ENCODE results near the gene BRSK1. TPM values are rescaled to one million over a fixed set of nuclear protein-coding genes. Genes with fewer than 3 reads are reported as not detected.

BRSK1 gene
- total RNA-seq, 1 donor from 2014 or later, result 10.1 TPM

DNA sequence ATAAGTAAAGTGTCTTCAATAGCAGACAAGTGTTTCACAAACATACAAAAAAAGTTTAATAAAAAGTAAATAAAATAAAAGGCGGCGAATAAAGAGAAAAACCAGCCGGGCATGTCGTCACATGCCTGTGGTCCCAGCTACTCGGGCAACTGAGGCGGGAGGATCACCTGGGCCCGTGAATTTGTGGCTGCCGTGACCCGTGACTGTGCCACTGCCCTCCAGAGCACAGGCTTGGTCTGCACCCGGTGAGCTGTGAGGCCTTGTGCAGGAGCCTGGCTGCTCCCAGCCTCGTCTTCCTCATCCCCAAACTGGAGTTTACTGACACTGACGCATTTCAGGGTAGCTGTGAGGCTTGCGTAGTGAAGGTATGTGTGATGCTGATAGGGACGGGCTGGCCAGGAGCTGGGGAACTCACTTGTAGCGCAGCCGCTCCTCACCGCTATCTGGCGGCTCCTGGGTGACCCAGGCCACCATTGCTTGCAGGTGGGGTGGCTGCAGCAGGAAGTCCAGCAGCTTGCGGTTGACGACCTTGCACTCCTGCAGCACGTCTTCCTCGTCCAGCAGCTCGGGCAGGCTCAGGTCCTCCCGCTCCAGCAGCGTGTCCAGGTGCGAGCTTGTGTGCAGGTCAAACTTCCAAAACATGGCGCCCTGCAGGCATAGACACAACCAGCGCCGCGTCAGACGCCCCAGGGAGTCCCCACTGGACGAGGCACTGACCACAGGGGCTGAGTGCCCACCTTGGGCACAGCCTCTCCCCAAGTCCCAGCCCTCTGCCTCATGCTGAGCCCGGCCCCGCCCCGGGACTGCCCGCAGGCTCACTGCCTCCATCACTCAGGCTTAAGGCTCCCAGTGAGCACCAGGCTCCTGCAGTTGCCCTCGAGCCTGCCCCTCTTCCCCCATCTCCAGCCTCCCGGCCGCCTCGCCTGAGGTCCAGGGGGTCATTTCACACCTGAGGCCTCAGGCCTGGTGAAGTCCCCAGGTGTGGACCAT is 37.0 kb upstream of the BRSK1 start:
- H3K9me3 ChIP-seq, result no peaks in the 10 kb centered on the region
- H3K4me3 ChIP-seq, result no peak overlapping the region
- H3K27ac ChIP-seq, result no peak overlapping the region
- no peaks in the 10 kb centered on the region for H3K27me3 ChIP-seq
- TF ChIP-seq, protein P1, sequence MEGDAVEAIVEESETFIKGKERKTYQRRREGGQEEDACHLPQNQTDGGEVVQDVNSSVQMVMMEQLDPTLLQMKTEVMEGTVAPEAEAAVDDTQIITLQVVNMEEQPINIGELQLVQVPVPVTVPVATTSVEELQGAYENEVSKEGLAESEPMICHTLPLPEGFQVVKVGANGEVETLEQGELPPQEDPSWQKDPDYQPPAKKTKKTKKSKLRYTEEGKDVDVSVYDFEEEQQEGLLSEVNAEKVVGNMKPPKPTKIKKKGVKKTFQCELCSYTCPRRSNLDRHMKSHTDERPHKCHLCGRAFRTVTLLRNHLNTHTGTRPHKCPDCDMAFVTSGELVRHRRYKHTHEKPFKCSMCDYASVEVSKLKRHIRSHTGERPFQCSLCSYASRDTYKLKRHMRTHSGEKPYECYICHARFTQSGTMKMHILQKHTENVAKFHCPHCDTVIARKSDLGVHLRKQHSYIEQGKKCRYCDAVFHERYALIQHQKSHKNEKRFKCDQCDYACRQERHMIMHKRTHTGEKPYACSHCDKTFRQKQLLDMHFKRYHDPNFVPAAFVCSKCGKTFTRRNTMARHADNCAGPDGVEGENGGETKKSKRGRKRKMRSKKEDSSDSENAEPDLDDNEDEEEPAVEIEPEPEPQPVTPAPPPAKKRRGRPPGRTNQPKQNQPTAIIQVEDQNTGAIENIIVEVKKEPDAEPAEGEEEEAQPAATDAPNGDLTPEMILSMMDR (IDR thresholded peaks at IDR 0.05), result no peak
- TF ChIP-seq POLR2A (IDR thresholded peaks at IDR 0.05) (no peak), POLR2AphosphoS5 (IDR thresholded peaks at IDR 0.05; ENCODE audit: insufficient read depth in 1 of 2, low read depth in 1 of 2) (no peak)
- no peak for DNase-seq (ENCODE audit: extremely low spot score in 2 of 2)
- peaks cover 28% of the 10 kb centered on the region for H3K4me1 ChIP-seq
- peaks cover 0 to 47% of the 10 kb centered on the region in 2 donors for H3K36me3 ChIP-seq
- intact Hi-C loops (cut with DNase I), result no loop called here

DNA sequence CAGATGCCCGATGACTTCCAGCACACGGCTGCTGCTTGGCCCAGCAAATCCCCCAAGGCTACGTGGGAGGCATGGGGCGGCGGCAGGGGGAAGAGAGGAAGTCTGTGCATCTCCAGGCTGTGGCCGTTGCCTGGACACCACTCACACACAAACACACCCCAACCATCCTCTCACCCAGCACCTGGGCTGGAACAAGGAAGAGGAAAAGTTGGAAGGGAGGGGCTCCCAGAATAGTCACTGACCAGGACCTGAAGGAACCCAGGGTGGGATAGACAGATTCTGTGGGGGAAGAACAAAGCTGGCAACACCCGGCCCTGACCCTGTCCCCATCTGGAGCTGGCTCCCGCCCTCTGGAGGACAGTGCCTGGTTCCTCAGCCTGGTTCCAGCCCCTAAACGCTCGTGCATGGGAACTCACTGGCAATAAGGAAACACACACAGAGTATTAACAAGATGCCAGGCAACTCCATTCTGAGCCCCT is 36.1 kb upstream of the BRSK1 start:
- Histone ChIP-seq H3K27ac (no peak overlapping the region), H3K4me3 (no peak overlapping the region), H3K27me3 (no peaks in the 10 kb centered on the region), H3K9me3 (no peaks in the 10 kb centered on the region), H3K36me3 (peaks cover 0 to 38% of the 10 kb centered on the region in 2 donors), H3K4me1 (peaks cover 34% of the 10 kb centered on the region)
- DNase-seq (ENCODE audit: extremely low spot score in 2 of 2), result no peak
- no peak for TF ChIP-seq POLR2A (IDR thresholded peaks at IDR 0.05)
- no peak for TF ChIP-seq POLR2AphosphoS5 (IDR thresholded peaks at IDR 0.05; ENCODE audit: insufficient read depth in 1 of 2, low read depth in 1 of 2)
- TF ChIP-seq, protein P1 (IDR thresholded peaks at IDR 0.05), result no peak
- intact Hi-C loops (cut with DNase I), result no loop called here

DNA sequence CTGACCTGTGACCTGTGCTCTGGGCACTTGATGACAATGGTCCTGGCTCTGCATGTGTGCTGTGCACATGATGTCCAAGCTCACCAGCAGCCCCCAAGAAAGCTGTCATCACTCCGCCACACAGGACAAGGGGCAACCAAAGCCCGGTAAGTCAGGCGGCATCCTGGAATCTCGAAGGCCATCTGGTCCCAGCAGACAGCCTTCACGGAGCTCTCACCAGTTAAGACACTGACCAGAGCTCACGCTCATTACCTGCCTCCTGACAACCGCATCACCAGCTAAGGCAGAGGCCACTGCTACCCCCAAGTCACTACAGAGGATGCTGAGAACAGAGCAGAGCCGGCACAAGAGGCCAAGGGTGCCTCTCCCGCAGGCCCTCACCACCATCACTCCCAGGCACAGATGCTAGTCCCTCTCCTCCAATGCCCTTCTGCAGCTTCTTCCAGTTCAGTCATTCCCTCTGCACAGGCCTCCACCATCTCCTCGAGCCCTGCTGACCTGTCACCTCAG is 35.6 kb upstream of the BRSK1 start:
- intact Hi-C loops (cut with DNase I), result no loop called here
- Histone ChIP-seq H3K36me3 (peaks cover 0 to 35% of the 10 kb centered on the region in 2 donors), H3K27ac (no peak overlapping the region), H3K27me3 (no peaks in the 10 kb centered on the region), H3K9me3 (no peaks in the 10 kb centered on the region), H3K4me3 (no peak overlapping the region), H3K4me1 (peaks cover 40% of the 10 kb centered on the region)
- TF ChIP-seq, protein P1 (IDR thresholded peaks at IDR 0.05), result no peak
- TF ChIP-seq POLR2AphosphoS5 (IDR thresholded peaks at IDR 0.05; ENCODE audit: insufficient read depth in 1 of 2, low read depth in 1 of 2) (no peak), POLR2A (IDR thresholded peaks at IDR 0.05) (no peak)
- DNase-seq (ENCODE audit: extremely low spot score in 2 of 2), result no peak

DNA sequence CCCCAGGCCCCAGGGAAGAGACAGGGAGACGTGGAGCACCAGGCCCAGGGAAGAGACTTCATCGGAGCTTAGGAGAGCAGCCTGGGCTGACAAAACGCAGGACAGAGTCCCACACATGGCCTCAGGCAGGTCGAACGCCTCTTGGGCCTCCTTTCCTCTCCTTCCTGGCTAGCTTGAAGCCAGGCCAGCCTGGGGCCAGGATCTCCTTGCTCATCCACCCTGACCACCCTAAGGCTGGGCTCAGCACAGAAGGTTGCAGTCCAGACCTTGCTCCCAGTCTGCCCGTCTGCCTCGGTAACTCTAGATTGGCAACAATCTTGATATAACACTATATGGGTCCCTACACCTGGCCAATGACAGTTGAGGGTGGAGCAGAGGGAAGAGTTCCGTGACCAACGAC is 35.1 kb upstream of the BRSK1 start:
- TF ChIP-seq POLR2A (IDR thresholded peaks at IDR 0.05) (no peak), POLR2AphosphoS5 (IDR thresholded peaks at IDR 0.05; ENCODE audit: insufficient read depth in 1 of 2, low read depth in 1 of 2) (no peak)
- TF ChIP-seq, protein P1 (IDR thresholded peaks at IDR 0.05), result no peak
- no peak overlapping the region for H3K4me3 ChIP-seq
- H3K27ac ChIP-seq, result no peak overlapping the region
- no peaks in the 10 kb centered on the region for H3K27me3 ChIP-seq
- peaks cover 45% of the 10 kb centered on the region for H3K4me1 ChIP-seq
- DNase-seq (ENCODE audit: extremely low spot score in 2 of 2), result no peak
- H3K36me3 ChIP-seq, result peaks cover 0 to 31% of the 10 kb centered on the region in 2 donors
- intact Hi-C loops (cut with DNase I), result no loop called here
- no peaks in the 10 kb centered on the region for H3K9me3 ChIP-seq

All from vagina (tissue), 2 donors.